A673 (cell line): Measurements from ENCODE around the gene OCIAD1. TPM values are rescaled to one million over a fixed set of nuclear protein-coding genes. Genes with fewer than 3 reads are reported as not detected.

Experiments used
- BruUV-seq: library from RNA; stranded (reverse); fragments of 400-500 nt; replicated peaks from 2 replicates; lab custom pipeline; 2021; lab: Mats Ljungman, UMichigan
- CTCF ChIA-PET: fragments of 300-600 bp; sonication (Branson Sonifier 250); formaldehyde crosslinking; loops from one replicate; lab custom pipeline; 2022; ENCODE audit warnings: antibody characterized with exemption; lab: Charles Lee
- POLR2A ChIA-PET: fragments of 300-600 bp; sonication (Branson Sonifier 250); formaldehyde crosslinking; loops from one replicate; lab custom pipeline; 2022; ENCODE audit warnings: antibody characterized with exemption; ENCODE audit not compliant: low non-redundant PET; lab: Charles Lee
- DNase-seq: peaks from one replicate; pipeline ENCODE4 v3.0.0-alpha.2; 2015; ENCODE audit warnings: low spot score
- H3K27ac ChIP-seq: fragments of 200-600 bp; sonication (generic); 2 replicates; pipeline ENCODE4 v1.5.1; 2016; ENCODE audit warnings: mixed run types, low read depth, mild to moderate bottlenecking, mixed read lengths, antibody characterized with exemption, low read length; ENCODE audit not compliant: poor library complexity, severe bottlenecking
- H3K27me3 ChIP-seq: fragments of 200-600 bp; sonication (generic); replicated peaks from 2 replicates; pipeline ENCODE4 v1.6.1; 2017; ENCODE audit warnings: mixed run types, low read depth, mild to moderate bottlenecking, mixed read lengths, antibody characterized with exemption, low read length; ENCODE audit not compliant: insufficient read depth, poor library complexity
- H3K36me3 ChIP-seq: fragments of 200-600 bp; sonication (generic); 2 replicates; pipeline ENCODE4 v1.6.1; 2016; ENCODE audit warnings: mixed run types, mild to moderate bottlenecking, mixed read lengths, antibody characterized with exemption, low read length; ENCODE audit not compliant: insufficient read depth, poor library complexity, severe bottlenecking
- H3K4me1 ChIP-seq: fragments of 200-600 bp; sonication (generic); 2 replicates; pipeline ENCODE4 v1.6.1; 2017; ENCODE audit warnings: mixed run types, mild to moderate bottlenecking, mixed read lengths, antibody characterized with exemption, low read length; ENCODE audit not compliant: insufficient read depth, poor library complexity, severe bottlenecking
- H3K4me3 ChIP-seq: fragments of 200-600 bp; sonication (generic); 2 replicates; pipeline ENCODE4 v1.5.1; 2016; ENCODE audit warnings: low read depth, mixed run types, mild to moderate bottlenecking, mixed read lengths, low read length; ENCODE audit not compliant: poor library complexity, severe bottlenecking
- H3K9me3 ChIP-seq: fragments of 200-600 bp; sonication (generic); 2 replicates; pipeline ENCODE4 v1.6.1; 2016; ENCODE audit warnings: mixed run types, low read depth, mild to moderate bottlenecking, mixed read lengths, antibody characterized with exemption, low read length; ENCODE audit not compliant: poor library complexity, severe bottlenecking
- CTCF ChIP-seq: fragments of 300-800, 200-600 bp; sonication (generic); conservative IDR thresholded peaks from 2 replicates; pipeline ENCODE4 v1.5.1; 2017; ENCODE audit warnings: low read depth, mild to moderate bottlenecking, antibody characterized with exemption, low read length, moderate library complexity, mixed read lengths
- EZH2 ChIP-seq: fragments of 200-600 bp; sonication (generic); IDR thresholded peaks from 2 replicates; pipeline ENCODE4 v1.6.1; 2017; ENCODE audit warnings: borderline replicate concordance, low read depth, mild to moderate bottlenecking, mixed read lengths, antibody characterized with exemption, low read length; ENCODE audit not compliant: poor library complexity, severe bottlenecking
- intact Hi-C: fragments of 100-400 bp; cut with micrococcal nuclease; formaldehyde crosslinking; loops from one replicate; pipeline ENCODE4 v1.10.0; 2022; ENCODE audit not compliant: unreplicated experiment
- total RNA-seq: library from RNA; stranded (reverse); gene quantifications from 2 replicates; pipeline ENCODE4 v1.2.3, GENCODE V29; 2021

Gene OCIAD1
- total RNA-seq, 1 experiment from 2014 or later = 138 TPM

DNA sequence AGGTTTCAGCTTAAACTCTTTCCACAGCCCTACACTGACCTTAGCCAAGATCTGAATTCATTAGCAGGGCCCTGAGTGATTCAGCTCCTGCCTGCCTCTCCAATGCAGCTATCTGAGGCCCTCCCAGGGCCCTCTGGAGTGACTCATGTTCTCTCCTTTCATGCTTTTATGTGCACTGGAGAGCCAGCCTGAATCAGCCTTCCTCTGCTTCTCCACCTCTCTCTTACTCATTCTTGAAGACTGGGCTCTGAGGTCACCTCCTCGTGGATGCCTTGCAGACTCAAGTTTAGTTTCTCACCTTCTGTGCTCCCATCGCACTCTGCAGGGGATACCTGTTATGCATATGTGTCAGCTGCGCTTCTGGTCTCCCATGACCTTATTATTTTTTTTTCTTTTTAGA lies 78.8 kb downstream of the OCIAD1 start:
- Histone ChIP-seq H3K9me3 (no peaks in the 10 kb centered on the region), H3K36me3 (no peaks in the 10 kb centered on the region), H3K4me3 (no peak overlapping the region), H3K27me3 (no peaks in the 10 kb centered on the region), H3K4me1 (peaks cover 23% of the 10 kb centered on the region), H3K27ac (peak overlapping the region; percentile 29)
- DNase-seq = peak; percentile 85
- intact Hi-C loops = no loop called here
- BruUV-seq = no TSS peak
- ChIA-PET CTCF (no interaction called here), POLR2A (no interaction called here)
- TF ChIP-seq EZH2 = no peak

DNA sequence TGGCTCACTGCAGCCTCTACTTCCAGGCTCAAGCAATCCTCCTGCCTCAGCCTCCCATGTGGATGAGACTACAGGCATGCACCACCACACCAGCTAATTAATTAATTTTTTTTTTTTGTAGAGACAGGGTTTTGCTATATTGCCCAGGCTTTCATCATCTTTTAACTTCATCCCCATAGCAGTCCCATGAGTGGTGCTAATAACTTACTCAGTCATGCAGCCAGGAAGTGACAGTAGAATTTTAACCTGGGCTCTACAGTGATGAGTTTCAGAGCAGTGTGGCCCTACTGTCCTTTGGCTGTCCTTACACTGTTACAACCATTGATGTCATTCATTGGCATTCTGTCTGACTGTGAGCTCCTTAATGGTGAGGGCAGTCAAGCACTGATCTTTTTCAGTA lies 79.6 kb downstream of the OCIAD1 start:
- ChIA-PET POLR2A (no interaction called here), CTCF (no interaction called here)

More for the DNA sequence above, 79.6 kb downstream of the OCIAD1 start:
- intact Hi-C loops = no loop called here
- Histone ChIP-seq H3K36me3 (no peaks in the 10 kb centered on the region), H3K27ac (no peak overlapping the region), H3K9me3 (no peaks in the 10 kb centered on the region), H3K4me1 (peaks cover 21% of the 10 kb centered on the region), H3K27me3 (no peaks in the 10 kb centered on the region), H3K4me3 (no peak overlapping the region)
- BruUV-seq = no TSS peak
- TF ChIP-seq EZH2 (no peak), CTCF (no peak)
- DNase-seq = no peak

Other genes starting within 250 kb of the OCIAD1 start
- gene FRYL, start 50.8 kb upstream of the OCIAD1 start, total RNA-seq = 43.1 and 47.6 TPM in 2 replicates
- 139 and 166 TPM in 2 replicates for gene OCIAD2, start 75.7 kb downstream of the OCIAD1 start, total RNA-seq
- gene CWH43, start 155.2 kb downstream of the OCIAD1 start, total RNA-seq = not detected in 2 replicates